ENCODE data around the gene FRS2.

Gene FRS2

DNA sequence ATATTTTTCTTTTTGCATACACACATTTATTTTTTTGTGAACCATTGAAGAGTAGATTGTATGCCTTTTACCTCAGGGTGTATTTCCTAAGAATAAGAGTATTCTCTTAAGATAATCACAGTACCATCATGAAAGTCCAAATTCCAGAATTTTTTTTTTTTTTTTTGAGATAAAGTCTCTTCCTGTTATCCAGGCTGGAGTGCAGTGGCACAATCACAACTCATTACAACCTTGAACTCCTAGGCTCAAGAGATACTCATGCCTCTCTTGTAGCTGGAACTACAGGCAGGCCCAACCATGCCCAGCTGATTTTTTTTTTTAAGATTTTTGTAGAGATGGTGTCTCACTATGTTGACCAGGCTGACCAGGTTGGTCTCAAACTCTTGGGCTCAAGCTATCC lies 10.9 kb downstream of the FRS2 start:
- TF ChIP-seq, protein P1, sequence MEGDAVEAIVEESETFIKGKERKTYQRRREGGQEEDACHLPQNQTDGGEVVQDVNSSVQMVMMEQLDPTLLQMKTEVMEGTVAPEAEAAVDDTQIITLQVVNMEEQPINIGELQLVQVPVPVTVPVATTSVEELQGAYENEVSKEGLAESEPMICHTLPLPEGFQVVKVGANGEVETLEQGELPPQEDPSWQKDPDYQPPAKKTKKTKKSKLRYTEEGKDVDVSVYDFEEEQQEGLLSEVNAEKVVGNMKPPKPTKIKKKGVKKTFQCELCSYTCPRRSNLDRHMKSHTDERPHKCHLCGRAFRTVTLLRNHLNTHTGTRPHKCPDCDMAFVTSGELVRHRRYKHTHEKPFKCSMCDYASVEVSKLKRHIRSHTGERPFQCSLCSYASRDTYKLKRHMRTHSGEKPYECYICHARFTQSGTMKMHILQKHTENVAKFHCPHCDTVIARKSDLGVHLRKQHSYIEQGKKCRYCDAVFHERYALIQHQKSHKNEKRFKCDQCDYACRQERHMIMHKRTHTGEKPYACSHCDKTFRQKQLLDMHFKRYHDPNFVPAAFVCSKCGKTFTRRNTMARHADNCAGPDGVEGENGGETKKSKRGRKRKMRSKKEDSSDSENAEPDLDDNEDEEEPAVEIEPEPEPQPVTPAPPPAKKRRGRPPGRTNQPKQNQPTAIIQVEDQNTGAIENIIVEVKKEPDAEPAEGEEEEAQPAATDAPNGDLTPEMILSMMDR (IDR thresholded peaks at IDR 0.05), result no peak
- Histone ChIP-seq H3K4me3 (no peak overlapping the region), H3K27ac (no peak overlapping the region)
- no peak for DNase-seq (ENCODE audit: low spot score)

DNA sequence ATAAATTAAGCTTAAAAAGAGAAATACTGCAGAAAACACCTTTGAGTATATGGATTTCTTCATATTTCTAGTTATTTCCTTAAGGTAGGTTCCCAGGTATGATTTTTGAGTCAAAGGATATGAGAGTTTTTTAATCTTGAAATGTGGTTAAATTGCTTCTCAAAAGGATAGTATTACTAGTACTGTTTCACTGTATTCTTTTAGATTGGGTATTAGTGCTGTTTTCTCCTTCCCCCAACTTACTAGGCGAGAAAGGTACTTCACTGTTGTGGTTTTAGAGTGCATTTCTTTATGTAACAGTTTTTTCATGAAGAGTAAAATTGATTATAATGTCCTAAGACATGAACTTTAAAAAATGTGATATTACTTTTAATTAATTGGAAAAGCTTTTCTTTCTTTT lies 13.5 kb downstream of the FRS2 start:
- H3K27ac ChIP-seq, result no peak overlapping the region

DNA sequence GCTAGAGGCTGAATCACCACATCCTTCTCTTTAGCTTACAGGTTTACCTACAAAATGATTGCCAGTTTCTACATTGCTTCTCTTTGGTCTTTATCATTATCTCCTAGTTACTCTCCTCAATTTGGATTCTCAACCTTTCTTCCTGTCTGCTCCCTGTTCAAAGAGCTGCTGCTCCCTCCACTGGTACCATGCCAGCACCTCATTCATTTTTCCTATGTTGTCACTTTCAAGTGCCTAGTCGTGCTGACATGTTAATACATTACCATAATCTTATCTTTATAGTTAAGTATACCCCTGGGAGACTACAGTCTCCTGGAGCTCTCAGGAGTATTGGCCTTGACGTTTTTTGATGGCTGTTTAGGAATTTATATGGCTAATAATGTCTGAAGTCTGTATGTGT lies 14.2 kb downstream of the FRS2 start:
- Histone ChIP-seq H3K4me3 (no peak overlapping the region), H3K27ac (no peak overlapping the region)
- DNase-seq (ENCODE audit: low spot score), result no peak
- TF ChIP-seq, protein P1 (IDR thresholded peaks at IDR 0.05), result no peak

More for the DNA sequence above, 13.5 kb downstream of the FRS2 start:
- no peak for DNase-seq (ENCODE audit: low spot score)
- TF ChIP-seq, protein P1 (IDR thresholded peaks at IDR 0.05), result no peak
- no peak overlapping the region for H3K4me3 ChIP-seq

DNA sequence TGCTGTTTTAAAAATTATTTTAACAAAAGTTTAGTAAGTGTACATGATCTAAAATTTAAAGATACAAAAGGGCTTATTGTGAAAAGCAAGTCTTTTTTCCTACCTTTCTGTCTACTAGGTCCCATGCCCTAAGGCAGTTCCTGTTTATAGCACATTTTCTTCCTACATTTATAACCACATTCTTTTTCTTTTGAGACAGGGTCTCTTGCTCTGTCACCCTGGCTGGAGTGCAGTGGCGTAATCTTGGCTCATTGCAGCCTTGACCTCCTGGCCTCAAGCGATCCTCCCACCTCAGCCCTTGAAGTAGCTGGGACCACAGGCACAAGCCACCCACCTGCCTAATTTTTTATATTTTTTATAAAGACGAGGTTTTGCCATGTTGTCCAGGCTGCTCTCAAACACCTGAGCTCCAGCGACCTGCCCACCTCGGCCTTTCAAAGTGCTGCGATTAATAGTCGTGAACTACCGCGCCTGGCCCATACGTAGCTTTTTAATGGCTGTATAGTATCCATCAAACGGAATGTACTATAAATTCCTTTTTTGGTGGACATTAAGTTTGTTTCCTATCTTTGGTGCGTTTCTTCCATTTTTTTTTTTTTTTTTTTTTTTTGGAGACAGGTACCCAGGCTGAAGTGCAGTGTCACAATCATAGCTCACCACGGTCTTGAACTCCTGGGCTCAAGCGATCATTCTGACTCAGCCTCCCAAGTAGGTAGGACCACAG lies 20.9 kb downstream of the FRS2 start:
- Histone ChIP-seq H3K4me3 (no peak overlapping the region), H3K27ac (no peak overlapping the region)
- TF ChIP-seq, protein P1 (IDR thresholded peaks at IDR 0.05), result no peak
- DNase-seq (ENCODE audit: low spot score), result no peak

DNA sequence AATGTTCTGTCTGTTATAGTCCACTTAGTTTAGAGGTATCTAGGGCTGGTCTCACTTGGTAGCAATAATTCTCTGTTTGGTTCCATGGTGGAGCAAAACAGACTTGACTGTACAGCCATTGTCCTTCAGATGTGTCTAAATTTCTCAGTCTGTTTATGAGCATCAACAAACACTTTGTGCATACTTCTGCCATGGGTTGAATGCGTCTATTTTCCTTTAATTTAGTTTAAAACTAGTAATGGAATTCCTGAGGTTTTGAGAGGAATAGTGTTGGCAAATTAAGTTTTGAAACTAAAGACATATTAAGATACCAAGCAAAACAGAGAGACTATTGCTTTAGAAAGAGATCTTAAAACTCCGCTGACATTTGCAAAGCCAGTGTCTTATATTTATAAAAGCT lies 22.6 kb downstream of the FRS2 start:
- Histone ChIP-seq H3K4me3 (no peak overlapping the region), H3K27ac (no peak overlapping the region)
- TF ChIP-seq, protein P1 (IDR thresholded peaks at IDR 0.05), result no peak
- no peak for DNase-seq (ENCODE audit: low spot score)

DNA sequence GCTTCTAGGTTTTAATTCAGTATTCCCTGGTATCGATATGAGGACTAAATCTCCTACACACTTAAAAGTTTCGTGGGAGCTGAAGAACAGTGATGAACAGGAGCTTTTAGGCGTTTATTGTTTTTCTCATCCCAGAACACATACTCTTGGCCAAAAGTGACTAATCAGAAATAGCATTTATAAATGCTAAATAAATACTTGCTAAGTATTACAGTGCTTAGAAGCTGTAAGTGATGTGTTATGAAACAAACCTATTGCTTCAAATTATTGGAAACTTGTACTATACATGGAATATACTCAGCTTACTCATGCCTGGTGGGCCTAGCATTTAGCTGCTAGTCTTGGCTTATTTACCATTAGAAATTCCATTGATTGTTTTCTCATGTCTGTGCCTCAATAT lies 24.9 kb downstream of the FRS2 start:
- DNase-seq (ENCODE audit: low spot score), result no peak
- Histone ChIP-seq H3K4me3 (no peak overlapping the region), H3K27ac (no peak overlapping the region)
- TF ChIP-seq, protein P1 (IDR thresholded peaks at IDR 0.05), result no peak

DNA sequence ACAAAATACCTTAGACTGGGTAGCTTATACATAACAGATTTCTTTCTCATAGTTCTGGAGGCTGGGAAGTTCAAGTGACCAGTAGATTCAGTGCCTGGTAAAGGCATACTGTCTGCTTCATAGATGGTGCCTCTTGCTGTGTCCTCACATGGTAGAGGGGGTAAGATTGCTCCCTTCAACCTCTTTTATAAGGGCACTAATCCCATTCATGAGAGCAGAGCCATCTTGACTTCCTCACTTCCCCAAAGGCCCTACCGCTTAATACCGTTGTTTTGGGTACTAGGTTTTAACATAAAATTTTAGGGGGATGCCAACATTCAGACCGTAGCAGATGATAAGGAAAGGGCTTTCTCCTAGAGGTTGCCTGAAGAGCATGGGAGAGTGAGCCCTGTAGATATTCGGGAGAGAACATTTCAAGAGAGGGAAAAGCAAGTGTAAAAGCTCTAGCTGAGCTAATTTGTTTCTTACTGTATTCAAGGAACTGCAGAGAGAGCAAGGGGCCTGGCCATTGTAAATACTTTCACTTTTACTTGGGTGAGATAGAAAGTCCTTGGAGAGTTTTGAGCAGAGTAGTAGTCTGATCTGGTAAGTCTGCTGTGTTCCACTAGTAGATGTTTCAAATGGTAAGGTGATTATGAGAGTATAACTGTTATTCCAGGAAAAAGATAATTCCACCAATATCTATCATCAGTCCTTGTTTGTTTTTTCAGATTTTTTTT lies 27.3 kb downstream of the FRS2 start:
- Histone ChIP-seq H3K27ac (peak overlapping the region in 1 of 2 donors; percentile 7), H3K4me3 (peak overlapping the region; percentile 11)
- no peak for DNase-seq (ENCODE audit: low spot score)
- TF ChIP-seq, protein P1 (IDR thresholded peaks at IDR 0.05), result no peak

All from coronary artery (tissue), 2 donors.